ENCODE measurements around the gene IFT25.

DNA sequence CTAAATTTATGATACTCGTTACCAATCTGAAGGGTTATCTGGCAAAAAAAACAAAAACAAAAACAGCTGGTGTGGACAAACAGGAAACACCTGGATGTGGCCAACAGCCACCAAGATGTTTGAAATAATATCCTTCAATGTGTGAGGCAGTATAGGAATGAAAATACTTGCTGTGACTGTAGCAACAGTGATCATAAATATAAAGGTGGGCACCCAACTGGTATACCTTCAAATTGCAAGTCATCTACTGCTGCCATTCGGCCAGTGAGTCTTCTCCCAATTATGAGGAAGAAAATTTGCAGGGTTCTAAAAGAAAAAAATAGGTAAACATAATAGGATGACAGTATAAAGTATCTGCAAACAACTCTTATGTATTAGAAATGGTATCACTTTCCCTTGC lies 56.8 kb downstream of the IFT25 start:
- no peak for TF ChIP-seq CTCF (IDR thresholded peaks at IDR 0.05)
- no peak for TF ChIP-seq POLR2A (IDR thresholded peaks at IDR 0.05)
